Measurements from ENCODE around the gene PLEKHG4B. TPM values are rescaled to one million over a fixed set of nuclear protein-coding genes. Genes with fewer than 3 reads are reported as not detected.

The PLEKHG4B gene
- total RNA-seq, 1 donor from 2014 or later = 49.4 TPM

DNA sequence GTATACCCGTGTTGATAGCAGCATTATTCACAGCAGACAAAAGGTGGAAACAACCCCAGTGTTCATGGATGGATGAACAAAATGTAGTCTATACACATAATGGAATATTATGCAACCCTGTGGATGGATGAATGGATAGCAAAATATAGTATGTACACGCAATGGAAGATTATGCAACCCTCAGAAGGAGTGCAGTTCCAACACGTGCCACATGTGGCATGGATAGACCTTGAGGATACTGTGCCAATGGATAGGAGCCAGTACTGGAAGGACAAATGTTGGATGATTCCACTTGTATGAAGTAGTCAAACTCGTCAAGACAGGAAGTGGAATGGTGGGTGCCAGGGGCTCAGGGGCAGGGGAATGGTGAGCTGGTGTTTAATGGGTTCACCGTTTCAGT, 44.9 kb downstream of the PLEKHG4B start:
- DNase-seq = no peak
- Mint-ChIP-seq H3K27me3 (ENCODE audit: unreplicated experiment) (peaks cover 7% of the 10 kb centered on the region), H3K9me3 (ENCODE audit: unreplicated experiment) (peaks cover 11% of the 10 kb centered on the region), H3K27ac (ENCODE audit: unreplicated experiment) (no peak overlapping the region), H3K36me3 (ENCODE audit: unreplicated experiment) (no peaks in the 10 kb centered on the region), H3K4me3 (ENCODE audit: unreplicated experiment) (no peak overlapping the region), H3K4me1 (ENCODE audit: low read depth, unreplicated experiment) (peaks cover 4% of the 10 kb centered on the region)
- TF ChIP-seq, protein P1, sequence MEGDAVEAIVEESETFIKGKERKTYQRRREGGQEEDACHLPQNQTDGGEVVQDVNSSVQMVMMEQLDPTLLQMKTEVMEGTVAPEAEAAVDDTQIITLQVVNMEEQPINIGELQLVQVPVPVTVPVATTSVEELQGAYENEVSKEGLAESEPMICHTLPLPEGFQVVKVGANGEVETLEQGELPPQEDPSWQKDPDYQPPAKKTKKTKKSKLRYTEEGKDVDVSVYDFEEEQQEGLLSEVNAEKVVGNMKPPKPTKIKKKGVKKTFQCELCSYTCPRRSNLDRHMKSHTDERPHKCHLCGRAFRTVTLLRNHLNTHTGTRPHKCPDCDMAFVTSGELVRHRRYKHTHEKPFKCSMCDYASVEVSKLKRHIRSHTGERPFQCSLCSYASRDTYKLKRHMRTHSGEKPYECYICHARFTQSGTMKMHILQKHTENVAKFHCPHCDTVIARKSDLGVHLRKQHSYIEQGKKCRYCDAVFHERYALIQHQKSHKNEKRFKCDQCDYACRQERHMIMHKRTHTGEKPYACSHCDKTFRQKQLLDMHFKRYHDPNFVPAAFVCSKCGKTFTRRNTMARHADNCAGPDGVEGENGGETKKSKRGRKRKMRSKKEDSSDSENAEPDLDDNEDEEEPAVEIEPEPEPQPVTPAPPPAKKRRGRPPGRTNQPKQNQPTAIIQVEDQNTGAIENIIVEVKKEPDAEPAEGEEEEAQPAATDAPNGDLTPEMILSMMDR (IDR thresholded peaks at IDR 0.05; ENCODE audit: partially characterized antibody, unreplicated experiment) = no peak

DNA sequence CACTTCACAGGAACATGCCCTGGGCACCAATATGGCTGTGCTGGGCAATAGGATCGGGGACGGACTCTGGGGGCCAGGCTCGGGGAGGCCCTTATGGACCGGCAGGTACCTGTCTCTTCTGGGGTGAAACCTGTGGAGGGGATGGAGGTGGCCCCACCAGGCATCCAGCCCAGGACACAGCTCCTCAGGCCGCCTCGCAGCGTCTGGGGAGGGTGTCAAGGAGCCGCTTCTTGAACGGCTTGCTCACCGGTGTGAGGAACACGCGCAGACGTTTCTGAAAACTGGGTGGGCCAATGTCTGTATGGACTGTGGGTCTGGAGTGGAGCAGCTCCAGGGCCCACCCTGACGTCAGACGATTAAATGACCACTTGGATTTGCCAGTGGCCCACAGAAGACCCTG, 45.8 kb downstream of the PLEKHG4B start:
- Mint-ChIP-seq H3K4me3 (ENCODE audit: unreplicated experiment) (no peak overlapping the region), H3K4me1 (ENCODE audit: low read depth, unreplicated experiment) (peaks cover 4% of the 10 kb centered on the region), H3K36me3 (ENCODE audit: unreplicated experiment) (peaks cover 8% of the 10 kb centered on the region), H3K9me3 (ENCODE audit: unreplicated experiment) (peaks cover 17% of the 10 kb centered on the region), H3K27me3 (ENCODE audit: unreplicated experiment) (peaks cover 15% of the 10 kb centered on the region), H3K27ac (ENCODE audit: unreplicated experiment) (no peak overlapping the region)
- no peak for DNase-seq
- TF ChIP-seq, protein P1 (IDR thresholded peaks at IDR 0.05; ENCODE audit: partially characterized antibody, unreplicated experiment) = no peak

DNA sequence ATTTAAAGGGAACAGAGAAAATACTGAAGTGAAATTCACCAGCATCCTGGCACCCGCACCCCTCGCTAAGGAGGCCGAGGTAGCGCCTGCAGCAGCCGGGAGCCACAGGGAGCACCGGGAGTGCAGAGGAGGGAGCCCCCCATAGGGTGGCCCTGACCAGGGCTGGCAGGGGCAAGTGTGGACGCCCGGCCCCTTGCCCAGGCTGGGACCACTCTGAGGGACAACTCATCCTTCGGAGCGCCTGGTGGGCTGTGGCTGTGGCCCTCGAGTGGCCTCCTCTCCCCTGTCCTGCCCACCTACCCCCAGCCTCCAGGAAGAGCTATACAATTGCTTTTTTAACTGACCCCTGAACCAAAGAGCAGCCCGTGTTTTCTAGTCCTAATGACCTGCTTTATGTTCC, 47.0 kb downstream of the PLEKHG4B start:
- Mint-ChIP-seq H3K36me3 (ENCODE audit: unreplicated experiment) (peaks cover 10% of the 10 kb centered on the region), H3K27me3 (ENCODE audit: unreplicated experiment) (peaks cover 18% of the 10 kb centered on the region), H3K4me1 (ENCODE audit: low read depth, unreplicated experiment) (peaks cover 4% of the 10 kb centered on the region), H3K27ac (ENCODE audit: unreplicated experiment) (peak overlapping the region; percentile 12), H3K4me3 (ENCODE audit: unreplicated experiment) (no peak overlapping the region), H3K9me3 (ENCODE audit: unreplicated experiment) (peaks cover 17% of the 10 kb centered on the region)
- TF ChIP-seq, protein P1 (IDR thresholded peaks at IDR 0.05; ENCODE audit: partially characterized antibody, unreplicated experiment) = no peak
- DNase-seq = no peak

DNA sequence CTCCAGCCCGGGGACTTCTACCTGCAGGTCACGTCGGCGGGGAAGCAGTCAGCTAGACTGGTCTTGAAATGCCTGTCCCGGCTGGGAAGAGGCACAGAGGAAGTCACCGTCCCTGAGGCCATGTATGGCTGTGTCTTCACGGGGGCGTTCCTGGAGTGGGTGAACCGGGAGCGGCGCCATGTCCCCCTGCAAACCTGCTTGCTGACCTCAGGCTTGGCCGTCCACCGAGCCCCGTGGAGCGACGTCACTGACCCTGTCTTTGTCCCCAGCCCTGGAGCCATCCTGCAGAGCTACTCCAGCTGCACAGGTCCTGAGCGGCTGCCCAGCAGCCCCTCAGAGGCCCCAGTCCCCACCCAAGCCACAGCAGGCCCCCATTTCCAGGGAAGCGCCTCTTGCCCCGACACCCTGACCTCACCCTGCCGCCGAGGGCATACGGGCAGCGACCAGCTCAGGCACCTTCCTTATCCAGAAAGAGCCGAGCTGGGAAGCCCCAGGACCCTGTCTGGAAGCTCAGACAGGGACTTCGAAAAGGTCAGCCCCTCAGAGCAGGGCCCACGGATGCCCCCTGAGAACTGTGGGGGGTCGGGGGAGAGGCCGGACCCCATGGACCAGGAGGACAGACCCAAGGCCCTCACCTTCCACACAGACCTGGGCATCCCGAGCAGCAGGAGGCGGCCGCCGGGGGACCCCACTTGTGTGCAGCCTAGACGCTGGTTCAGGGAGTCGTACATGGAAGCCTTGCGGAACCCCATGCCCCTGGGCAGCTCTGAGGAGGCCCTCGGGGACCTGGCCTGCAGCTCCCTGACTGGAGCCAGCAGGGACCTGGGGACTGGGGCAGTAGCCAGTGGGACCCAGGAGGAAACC, 47.8 kb downstream of the PLEKHG4B start:
- peaks cover 18% of the 10 kb centered on the region for H3K27me3 Mint-ChIP-seq (ENCODE audit: unreplicated experiment)
- H3K36me3 Mint-ChIP-seq (ENCODE audit: unreplicated experiment) = peaks cover 10% of the 10 kb centered on the region
- peaks cover 4% of the 10 kb centered on the region for H3K4me1 Mint-ChIP-seq (ENCODE audit: low read depth, unreplicated experiment)
- TF ChIP-seq, protein P1 (IDR thresholded peaks at IDR 0.05; ENCODE audit: partially characterized antibody, unreplicated experiment) = no peak
- no peak for DNase-seq
- peaks cover 19% of the 10 kb centered on the region for H3K9me3 Mint-ChIP-seq (ENCODE audit: unreplicated experiment)
- H3K4me3 Mint-ChIP-seq (ENCODE audit: unreplicated experiment) = no peak overlapping the region
- H3K27ac Mint-ChIP-seq (ENCODE audit: unreplicated experiment) = peak overlapping the region; percentile 12

DNA sequence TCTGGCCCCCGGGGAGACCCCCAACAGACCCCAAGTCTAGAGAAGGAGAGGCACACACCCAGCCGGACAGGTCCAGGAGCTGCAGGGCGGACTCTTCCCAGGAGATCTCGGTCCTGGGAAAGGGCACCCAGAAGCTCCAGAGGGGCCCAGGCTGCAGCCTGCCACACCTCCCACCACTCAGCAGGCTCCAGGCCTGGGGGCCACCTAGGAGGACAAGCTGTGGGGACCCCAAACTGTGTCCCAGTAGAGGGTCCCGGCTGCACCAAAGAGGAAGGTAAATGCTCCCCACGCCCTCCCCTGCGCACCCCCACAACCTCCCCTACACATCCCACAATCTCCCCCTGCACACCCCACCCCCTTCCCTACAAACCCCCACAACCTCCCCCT, 48.5 kb downstream of the PLEKHG4B start:
- Mint-ChIP-seq H3K4me3 (ENCODE audit: unreplicated experiment) (no peak overlapping the region), H3K4me1 (ENCODE audit: low read depth, unreplicated experiment) (peaks cover 4% of the 10 kb centered on the region), H3K27ac (ENCODE audit: unreplicated experiment) (no peak overlapping the region), H3K9me3 (ENCODE audit: unreplicated experiment) (peaks cover 18% of the 10 kb centered on the region), H3K36me3 (ENCODE audit: unreplicated experiment) (peaks cover 10% of the 10 kb centered on the region), H3K27me3 (ENCODE audit: unreplicated experiment) (peaks cover 18% of the 10 kb centered on the region)
- DNase-seq = no peak
- TF ChIP-seq, protein P1 (IDR thresholded peaks at IDR 0.05; ENCODE audit: partially characterized antibody, unreplicated experiment) = no peak

Data from glutamatergic neuron (in vitro differentiated cells).